Activated CD8-positive, alpha-beta T cell treated with anti-CD3 and anti-CD28 coated beads, Interleukin-2, amount 10 ng/mL, durations not matched to agents 7 days and 5 days (primary cell): ENCODE data around the gene KIF1A. TPM values are rescaled to one million over a fixed set of nuclear protein-coding genes. Genes with fewer than 3 reads are reported as not detected.

Source experiments
- ATAC-seq: fragments of 150-1000 bp; cut with Tn5 transposase; one replicate; pipeline ENCODE4 v1.10.0; 2021; ENCODE audit warnings: moderate library complexity
- CTCF ChIA-PET: fragments of 350-600 bp; sonication (Branson Sonifier 250); formaldehyde crosslinking; loops from one replicate; lab custom pipeline; 2021; ENCODE audit warnings: antibody characterized with exemption; lab: Charles Lee
- POLR2A ChIA-PET: fragments of 350-600 bp; sonication (Branson Sonifier 250); formaldehyde crosslinking; loops from one replicate; lab custom pipeline; 2021; ENCODE audit warnings: antibody characterized with exemption; lab: Charles Lee
- DNase-seq: peaks from one replicate; pipeline ENCODE4 v3.0.0-alpha.2; 2020
- H3K27ac Mint-ChIP-seq: one replicate; pipeline ENCODE4 v1.8.0; 2021; ENCODE audit warnings: mild to moderate bottlenecking, mixed read lengths
- H3K27me3 Mint-ChIP-seq: one replicate; pipeline ENCODE4 v1.8.0; 2021; ENCODE audit warnings: low read depth, mixed read lengths
- H3K36me3 Mint-ChIP-seq: one replicate; pipeline ENCODE4 v1.8.0; 2021; ENCODE audit warnings: low read depth, mixed read lengths
- H3K4me1 Mint-ChIP-seq: one replicate; pipeline ENCODE4 v1.8.0; 2021; ENCODE audit warnings: low read depth, mixed read lengths
- H3K4me3 Mint-ChIP-seq: one replicate; pipeline ENCODE4 v1.8.0; 2021; ENCODE audit warnings: mild to moderate bottlenecking, mixed read lengths
- H3K9me3 Mint-ChIP-seq: one replicate; pipeline ENCODE4 v1.8.0; 2022; ENCODE audit warnings: mixed read lengths; ENCODE audit not compliant: insufficient read depth
- total RNA-seq, 2 experiments: library from RNA; stranded (reverse); gene quantifications; one replicate each; pipeline ENCODE4 v1.2.3, GENCODE V29; 2021

The KIF1A gene
- total RNA-seq, 2 experiments from 2014 or later, result 0.81 to 1.5 TPM

DNA sequence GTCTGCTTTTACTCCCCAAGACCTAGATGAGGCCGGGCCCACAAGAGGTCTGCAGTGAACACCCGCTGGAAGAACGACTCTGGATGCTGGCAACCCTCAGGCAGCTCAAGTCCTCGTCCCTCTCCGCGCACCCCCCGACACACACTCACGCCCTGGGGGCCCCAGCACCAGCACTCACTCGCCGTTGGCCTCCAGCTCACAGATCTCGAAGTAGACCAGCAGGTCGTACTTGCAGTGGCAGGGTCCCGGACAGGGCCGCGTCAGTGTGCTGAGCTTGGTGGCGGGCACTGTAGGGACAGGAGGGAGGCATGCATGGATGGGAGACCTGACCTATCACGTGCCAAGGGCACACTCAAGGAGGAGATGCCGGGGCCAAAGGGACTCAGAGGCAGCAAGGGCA, 78.9 kb downstream of the KIF1A start:
- ChIA-PET CTCF (no interaction called here), POLR2A (no interaction called here)
- Mint-ChIP-seq H3K27ac (peak overlapping the region; percentile 6), H3K27me3 (no peaks in the 10 kb centered on the region), H3K36me3 (no peaks in the 10 kb centered on the region), H3K4me1 (peaks cover 14% of the 10 kb centered on the region), H3K9me3 (no peaks in the 10 kb centered on the region), H3K4me3 (no peak overlapping the region)
- ATAC-seq, result no peak
- no peak for DNase-seq

DNA sequence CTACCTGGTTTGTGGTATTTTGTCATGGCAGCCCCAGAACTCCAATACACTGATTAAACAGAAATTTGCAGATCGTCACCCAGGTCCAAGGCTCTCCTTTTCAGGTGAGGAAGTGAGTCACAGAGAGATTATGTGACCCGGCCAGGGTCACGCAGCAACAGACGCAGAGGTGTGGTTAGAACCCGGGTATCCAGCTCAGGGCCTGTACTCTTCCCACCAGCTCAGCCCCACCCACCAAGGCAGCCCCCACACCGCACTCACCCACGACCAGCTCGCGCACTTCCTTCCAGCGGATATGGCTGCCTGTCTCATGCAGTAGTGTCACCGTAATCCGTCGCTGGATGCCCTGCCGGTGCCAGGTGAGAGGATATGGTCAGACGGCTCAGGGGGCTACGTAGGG, 80.2 kb downstream of the KIF1A start:
- Mint-ChIP-seq H3K4me1 (peaks cover 14% of the 10 kb centered on the region), H3K27ac (peak overlapping the region; percentile 77), H3K4me3 (peak overlapping the region; percentile 18), H3K9me3 (no peaks in the 10 kb centered on the region), H3K27me3 (no peaks in the 10 kb centered on the region), H3K36me3 (no peaks in the 10 kb centered on the region)
- POLR2A ChIA-PET, result no interaction called here
- DNase-seq, result peak; percentile 67
- peak; percentile 53 for ATAC-seq
- CTCF ChIA-PET, result interaction anchor here (0.6 kb wide), 1 partner anchor 226 kb away, joined by 3 read pairs; no protein-coding TSS in a partner anchor

DNA sequence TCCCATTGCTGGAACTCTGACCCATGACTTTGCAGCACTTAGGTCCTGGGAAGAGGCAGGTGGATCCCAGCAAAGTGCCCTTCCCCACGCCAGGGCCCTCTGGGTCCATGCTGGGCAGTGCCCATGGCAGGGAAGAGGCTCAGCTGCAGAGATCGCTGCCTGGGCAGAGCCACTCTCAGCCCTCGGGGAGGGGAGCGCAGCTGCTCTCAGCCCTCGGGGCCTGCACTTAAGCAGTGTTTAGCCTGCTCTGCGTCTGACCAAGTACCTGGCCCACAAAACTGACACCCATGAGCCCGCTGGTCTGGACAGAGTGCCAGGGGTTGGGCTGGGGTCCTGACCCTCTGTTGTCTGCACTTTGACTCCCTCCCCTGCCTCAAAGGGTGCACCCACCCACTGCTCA, 82.1 kb downstream of the KIF1A start:
- POLR2A ChIA-PET, result no interaction called here
- ATAC-seq (no peak), DNase-seq (no peak)
- no peak overlapping the region for H3K4me3 Mint-ChIP-seq
- CTCF ChIA-PET, result no interaction called here
- H3K27ac Mint-ChIP-seq, result no peak overlapping the region
- no peaks in the 10 kb centered on the region for H3K9me3 Mint-ChIP-seq
- H3K36me3 Mint-ChIP-seq, result no peaks in the 10 kb centered on the region
- peaks cover 14% of the 10 kb centered on the region for H3K4me1 Mint-ChIP-seq
- H3K27me3 Mint-ChIP-seq, result no peaks in the 10 kb centered on the region

DNA sequence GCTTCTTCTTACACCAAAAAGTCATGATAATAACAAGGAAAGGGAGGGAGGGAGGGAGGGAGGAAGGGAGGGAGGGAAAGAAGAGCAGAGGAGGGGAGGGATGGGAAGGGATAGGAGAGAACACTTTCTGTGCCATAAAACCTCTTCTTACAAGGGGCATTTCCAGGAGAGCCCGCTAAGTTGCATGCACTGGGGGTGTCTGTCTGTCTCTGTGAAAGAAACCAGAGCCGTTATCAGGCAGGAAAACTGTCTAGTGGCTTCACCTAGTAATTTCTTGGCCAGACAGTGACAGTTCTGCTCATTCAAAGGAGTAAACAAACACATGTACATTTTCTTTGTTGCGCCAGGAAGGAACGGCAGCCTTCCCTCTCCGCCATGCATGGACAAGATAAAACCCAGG, 82.5 kb downstream of the KIF1A start:
- ATAC-seq (no peak), DNase-seq (no peak)
- peaks cover 14% of the 10 kb centered on the region for H3K4me1 Mint-ChIP-seq
- no peak overlapping the region for H3K4me3 Mint-ChIP-seq
- H3K27ac Mint-ChIP-seq, result peak overlapping the region; percentile 52
- no peaks in the 10 kb centered on the region for H3K36me3 Mint-ChIP-seq
- no peaks in the 10 kb centered on the region for H3K27me3 Mint-ChIP-seq
- ChIA-PET POLR2A (no interaction called here), CTCF (no interaction called here)
- no peaks in the 10 kb centered on the region for H3K9me3 Mint-ChIP-seq

DNA sequence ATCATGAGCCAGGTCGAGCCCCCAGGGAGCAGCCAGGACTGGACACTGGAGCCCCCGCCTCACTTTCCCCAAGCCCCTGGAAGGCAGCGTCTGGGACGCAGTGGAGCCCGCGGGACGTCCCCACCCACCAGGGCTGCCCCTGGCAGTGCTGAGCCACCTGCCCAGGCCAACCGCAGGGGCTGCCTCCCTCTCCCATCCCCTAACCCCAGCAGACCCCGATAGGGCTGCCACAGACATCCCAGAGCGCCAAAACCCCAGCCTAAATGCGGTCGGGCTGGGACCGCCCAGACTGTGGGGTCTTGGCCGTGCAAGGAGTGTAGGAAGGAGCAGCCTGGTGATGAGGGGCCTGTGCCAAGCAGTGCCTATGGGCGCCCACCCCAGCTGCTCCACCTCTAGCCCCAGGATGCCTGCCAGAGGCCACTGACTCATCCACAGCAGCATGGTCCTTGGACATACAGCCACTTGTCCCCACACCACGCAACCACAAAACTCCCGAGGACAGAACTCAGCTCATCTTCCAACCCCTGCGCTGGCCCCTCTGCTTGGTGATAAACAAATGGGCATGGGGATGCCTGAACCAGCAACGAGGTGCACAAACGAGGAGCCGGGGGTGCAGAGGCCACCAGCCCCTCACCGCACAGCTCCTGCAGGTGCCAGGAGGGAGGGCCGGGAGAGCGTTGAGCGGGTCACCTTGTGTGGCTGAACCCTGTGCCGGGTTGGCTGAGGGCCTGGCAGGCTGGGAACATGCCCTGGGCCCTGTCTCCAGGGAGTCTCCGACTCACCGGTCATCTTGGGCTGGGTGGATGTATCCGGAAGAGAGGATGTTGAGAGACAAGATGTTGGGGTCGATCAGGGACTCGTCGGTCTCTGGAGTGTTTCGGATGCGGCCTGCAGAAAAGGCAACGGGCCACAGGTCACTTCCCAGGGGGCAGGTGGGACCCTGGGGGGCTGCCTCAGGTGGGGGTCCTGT, 83.5 kb downstream of the KIF1A start:
- no peaks in the 10 kb centered on the region for H3K9me3 Mint-ChIP-seq
- no peaks in the 10 kb centered on the region for H3K27me3 Mint-ChIP-seq
- no peak for ATAC-seq
- H3K4me1 Mint-ChIP-seq, result peaks cover 14% of the 10 kb centered on the region
- H3K27ac Mint-ChIP-seq, result no peak overlapping the region
- ChIA-PET CTCF (no interaction called here), POLR2A (no interaction called here)
- no peaks in the 10 kb centered on the region for H3K36me3 Mint-ChIP-seq
- H3K4me3 Mint-ChIP-seq, result no peak overlapping the region
- DNase-seq, result no peak

DNA sequence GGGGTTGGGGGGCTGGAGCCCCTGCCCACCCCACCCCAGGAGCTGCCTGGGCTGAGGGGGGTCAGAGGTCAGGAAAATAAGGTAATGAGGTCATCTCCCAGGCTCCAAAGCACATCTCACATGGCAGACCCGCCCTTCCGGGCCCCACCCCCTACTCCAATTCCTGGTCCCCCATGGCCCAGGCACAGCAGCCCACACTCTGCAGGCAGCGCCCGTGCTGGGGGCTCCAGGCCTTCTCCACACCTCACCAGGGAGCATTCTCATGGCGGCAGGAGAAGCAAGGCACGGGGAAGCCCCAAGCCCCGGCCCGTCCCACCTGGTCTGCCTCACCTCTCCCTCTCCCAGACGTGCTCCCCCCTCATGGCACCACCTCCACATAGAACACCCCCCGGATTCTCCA, 84.5 kb downstream of the KIF1A start:
- Mint-ChIP-seq H3K36me3 (no peaks in the 10 kb centered on the region), H3K27ac (no peak overlapping the region), H3K9me3 (no peaks in the 10 kb centered on the region), H3K27me3 (no peaks in the 10 kb centered on the region), H3K4me3 (no peak overlapping the region), H3K4me1 (peaks cover 14% of the 10 kb centered on the region)
- DNase-seq (no peak), ATAC-seq (no peak)
- POLR2A ChIA-PET, result no interaction called here
- CTCF ChIA-PET, result no interaction called here

DNA sequence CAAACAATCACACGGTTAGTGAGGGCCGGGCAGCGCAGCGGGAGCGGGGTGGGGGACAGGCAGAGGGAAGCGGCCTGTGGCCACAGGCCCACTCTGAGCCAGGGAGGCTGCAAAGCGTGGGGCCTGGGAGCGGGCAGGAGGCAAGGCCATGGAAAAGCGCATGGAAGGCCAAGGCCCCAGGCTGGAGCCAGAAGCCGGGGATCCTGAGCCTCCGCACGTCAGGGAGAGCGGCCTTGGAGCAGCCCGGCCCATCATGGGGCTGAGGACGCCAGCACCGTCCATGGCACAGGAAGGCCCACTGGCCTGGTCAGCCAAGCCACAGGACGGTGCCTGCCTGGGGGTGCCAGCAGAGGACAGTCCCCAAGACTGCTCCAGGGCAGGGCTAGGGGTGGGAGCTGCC, 85.3 kb downstream of the KIF1A start:
- Mint-ChIP-seq H3K27me3 (no peaks in the 10 kb centered on the region), H3K36me3 (no peaks in the 10 kb centered on the region), H3K9me3 (no peaks in the 10 kb centered on the region), H3K4me1 (peaks cover 9% of the 10 kb centered on the region), H3K4me3 (no peak overlapping the region), H3K27ac (no peak overlapping the region)
- ATAC-seq (no peak), DNase-seq (no peak)
- CTCF ChIA-PET, result no interaction called here
- POLR2A ChIA-PET, result no interaction called here

DNA sequence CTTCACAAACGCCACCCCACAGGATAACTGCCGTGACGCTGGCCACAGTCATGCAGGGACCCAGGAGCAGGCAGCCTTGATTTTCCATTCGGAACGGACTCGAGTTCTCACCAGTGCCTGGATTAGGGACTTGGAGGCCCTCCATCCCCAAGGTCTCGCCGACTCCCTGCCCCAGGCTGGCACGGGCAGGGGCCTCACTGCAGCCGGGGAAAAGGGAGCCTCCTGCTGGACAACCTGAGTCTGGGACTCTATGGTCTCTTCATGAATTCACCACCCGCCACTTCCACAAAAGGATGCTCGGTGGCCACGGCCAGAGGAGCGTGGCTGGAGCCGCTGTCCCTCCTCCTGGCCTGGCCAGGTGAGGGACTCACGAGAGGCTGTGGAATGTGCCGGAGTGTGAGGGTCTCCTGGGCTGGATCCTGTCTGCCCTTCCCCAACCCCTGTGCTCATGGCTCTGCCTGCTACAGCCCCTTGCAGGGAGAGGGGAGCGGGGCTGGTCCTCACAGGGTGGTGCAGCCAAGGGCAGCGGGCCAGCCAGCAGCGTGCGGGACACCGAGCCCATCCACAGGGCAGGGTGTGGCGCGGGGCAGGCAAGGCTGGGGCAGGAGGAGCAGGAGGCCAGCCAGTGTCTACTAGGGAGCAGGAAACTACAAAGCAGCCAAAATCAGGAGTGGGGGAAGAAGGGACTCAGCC, 86.1 kb downstream of the KIF1A start:
- no peak for ATAC-seq
- POLR2A ChIA-PET, result no interaction called here
- CTCF ChIA-PET, result no interaction called here

DNA sequence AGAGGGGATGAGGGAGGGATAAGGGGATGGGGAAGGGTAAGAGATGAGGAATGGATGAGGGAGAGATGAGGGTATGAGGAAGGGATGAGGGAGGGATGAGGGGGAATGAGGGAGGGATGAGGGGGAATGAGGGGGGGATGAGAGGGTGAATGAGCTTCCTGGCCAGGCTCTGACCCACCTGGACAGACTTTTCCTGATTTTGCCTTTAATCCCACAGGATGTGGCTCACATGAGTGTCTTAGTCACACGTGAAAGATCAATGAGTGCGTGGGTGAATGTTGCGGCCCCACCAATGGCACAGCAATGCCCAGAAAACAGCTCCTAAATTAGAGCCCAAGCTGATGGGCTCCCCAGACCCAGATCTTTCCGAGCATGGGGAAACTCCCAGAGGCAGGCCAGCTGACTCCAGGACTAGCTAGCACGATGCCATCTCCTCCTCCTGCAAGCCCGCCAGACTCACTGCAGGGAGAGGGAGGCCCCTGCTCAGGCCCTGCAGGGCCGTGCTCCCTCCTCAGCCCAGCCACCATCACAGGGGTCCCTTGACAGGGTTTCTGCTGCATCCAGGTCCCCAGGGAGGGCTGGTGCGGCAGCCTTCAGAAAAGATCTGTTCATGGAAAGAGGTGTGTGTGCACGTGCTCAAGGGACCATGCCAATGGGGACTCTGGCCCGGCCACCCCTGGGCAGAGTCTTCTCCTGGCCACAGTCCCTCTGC, 87.0 kb downstream of the KIF1A start:
- DNase-seq, result no peak
- ChIA-PET POLR2A (no interaction called here), CTCF (no interaction called here)
- H3K4me1 Mint-ChIP-seq, result no peaks in the 10 kb centered on the region
- no peak overlapping the region for H3K4me3 Mint-ChIP-seq
- no peaks in the 10 kb centered on the region for H3K9me3 Mint-ChIP-seq
- H3K36me3 Mint-ChIP-seq, result no peaks in the 10 kb centered on the region
- no peaks in the 10 kb centered on the region for H3K27me3 Mint-ChIP-seq
- ATAC-seq, result no peak
- no peak overlapping the region for H3K27ac Mint-ChIP-seq

More for the DNA sequence above, 86.1 kb downstream of the KIF1A start:
- Mint-ChIP-seq H3K9me3 (no peaks in the 10 kb centered on the region), H3K27ac (no peak overlapping the region), H3K27me3 (no peaks in the 10 kb centered on the region), H3K36me3 (no peaks in the 10 kb centered on the region), H3K4me1 (peaks cover 1% of the 10 kb centered on the region), H3K4me3 (no peak overlapping the region)
- DNase-seq, result peak; percentile 26

DNA sequence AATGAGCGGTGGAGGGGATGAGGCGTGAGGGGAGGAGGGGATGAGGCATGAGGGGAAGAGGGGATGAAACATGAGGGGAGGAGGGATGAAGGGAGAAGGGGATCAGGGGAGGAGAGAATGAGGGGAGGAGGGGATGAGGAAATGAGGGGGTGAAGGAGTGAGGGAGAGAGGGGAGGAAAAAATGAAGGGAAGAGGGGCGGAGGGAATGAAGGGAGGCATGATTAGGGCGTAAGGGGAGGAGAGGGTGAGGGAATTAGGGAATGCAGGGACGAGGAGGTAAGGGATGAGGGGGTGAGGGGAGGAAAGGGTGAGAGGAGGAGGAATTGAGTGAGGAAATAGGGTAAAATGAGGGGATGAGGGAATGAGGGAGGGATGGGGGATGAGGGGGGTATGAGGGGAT, 87.8 kb downstream of the KIF1A start:
- H3K4me3 Mint-ChIP-seq, result no peak overlapping the region
- CTCF ChIA-PET, result no interaction called here
- DNase-seq, result no peak
- H3K4me1 Mint-ChIP-seq, result no peaks in the 10 kb centered on the region
- POLR2A ChIA-PET, result no interaction called here
- no peaks in the 10 kb centered on the region for H3K9me3 Mint-ChIP-seq
- H3K27me3 Mint-ChIP-seq, result no peaks in the 10 kb centered on the region
- no peak for ATAC-seq
- no peaks in the 10 kb centered on the region for H3K36me3 Mint-ChIP-seq
- no peak overlapping the region for H3K27ac Mint-ChIP-seq

DNA sequence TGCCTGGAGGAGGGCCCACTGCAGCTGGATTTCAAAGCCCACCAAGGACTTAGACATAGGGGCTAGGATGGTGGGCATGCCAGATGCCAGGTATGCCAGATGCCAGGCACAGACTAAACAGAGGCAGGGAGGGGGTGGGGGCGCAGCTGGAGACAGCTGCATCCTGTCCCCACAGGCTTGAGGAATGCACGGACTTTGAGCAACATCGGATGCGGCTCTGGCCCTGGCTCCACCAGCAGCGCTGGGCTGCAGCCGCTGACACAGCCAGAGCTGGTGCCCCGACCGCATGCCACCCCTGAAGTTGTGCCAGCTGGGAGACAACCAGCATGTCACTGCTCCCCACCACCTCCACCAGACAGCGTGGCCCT, 88.9 kb downstream of the KIF1A start:
- DNase-seq (no peak), ATAC-seq (no peak)
- Mint-ChIP-seq H3K4me3 (no peak overlapping the region), H3K27ac (no peak overlapping the region), H3K4me1 (no peaks in the 10 kb centered on the region), H3K36me3 (no peaks in the 10 kb centered on the region), H3K9me3 (no peaks in the 10 kb centered on the region), H3K27me3 (no peaks in the 10 kb centered on the region)
- CTCF ChIA-PET, result no interaction called here
- POLR2A ChIA-PET, result no interaction called here
